Measurements from ENCODE around the gene TRIM72.
"Not testable (repeated sequence)": the region's sequence is repeated elsewhere in the genome, so short reads cannot be mapped to it uniquely, and the experiment has no call there.

TRIM72 gene

GRCh38 chr16:31260136-31260931 lies 46.4 kb downstream of the TRIM72 start:
- DNase-seq, result no peak

GRCh38 chr16:31262084-31262483 lies 48.2 kb downstream of the TRIM72 start:
- DNase-seq, result no peak

GRCh38 chr16:31265329-31266245 lies 51.7 kb downstream of the TRIM72 start:
- no peak for DNase-seq

- DNase-seq, result no peak
Measured at GRCh38 chr16:31267332-31268032, 53.6 kb downstream of the TRIM72 start.

GRCh38 chr16:31268033-31268365 lies 54.1 kb downstream of the TRIM72 start:
- DNase-seq, result no peak

- no peak for DNase-seq
Measured at GRCh38 chr16:31268891-31269290, 55.0 kb downstream of the TRIM72 start.

- DNase-seq, result no peak
Measured at GRCh38 chr16:31269541-31269940, 55.6 kb downstream of the TRIM72 start.

GRCh38 chr16:31269973-31270372 lies 56.1 kb downstream of the TRIM72 start:
- not testable (repeated sequence) for DNase-seq

GRCh38 chr16:31270795-31271194 lies 56.9 kb downstream of the TRIM72 start:
- DNase-seq, result no peak

GRCh38 chr16:31271621-31272190 lies 57.8 kb downstream of the TRIM72 start:
- no peak for DNase-seq

GRCh38 chr16:31273187-31273586 lies 59.3 kb downstream of the TRIM72 start:
- no peak for DNase-seq

- DNase-seq, result no peak
Measured at GRCh38 chr16:31273676-31274075, 59.8 kb downstream of the TRIM72 start.

- no peak for DNase-seq
Measured at GRCh38 chr16:31274831-31275816, 61.2 kb downstream of the TRIM72 start.

- DNase-seq, result no peak
Measured at GRCh38 chr16:31276600-31276999, 62.7 kb downstream of the TRIM72 start.

- no peak for DNase-seq
Measured at GRCh38 chr16:31277659-31278260, 63.8 kb downstream of the TRIM72 start.

- DNase-seq, result not testable (repeated sequence)
Measured at GRCh38 chr16:31278853-31279252, 64.9 kb downstream of the TRIM72 start.
